HL-60 (cell line): ENCODE data around the gene TGFB3.

Experiments used
- DNase-seq, 2 experiments: peaks; one replicate each; pipeline ENCODE4 v3.0.0-alpha.2; 2010 to 2020; ENCODE audit warnings: low read depth in 1 of 2, low spot score in 1 of 2
- H3K27ac ChIP-seq: fragments of 250-450 bp; sonication (Bioruptor Pico); replicated peaks from 2 replicates; pipeline ENCODE4 v1.5.1; 2020; ENCODE audit warnings: mild to moderate bottlenecking, moderate library complexity
- H3K27me3 ChIP-seq: fragments of 250-450 bp; sonication (Bioruptor Pico); 2 replicates; pipeline ENCODE4 v1.5.1; 2021; ENCODE audit warnings: mild to moderate bottlenecking, moderate library complexity; ENCODE audit not compliant: insufficient read depth, poor library complexity, severe bottlenecking
- H3K4me3 ChIP-seq: replicated peaks from 2 replicates; pipeline ENCODE4 v1.5.1; 2011; ENCODE audit warnings: mild to moderate bottlenecking, control low read depth, low read length; ENCODE audit not compliant: insufficient read depth
- GABPA ChIP-seq: IDR thresholded peaks from 2 replicates; pipeline ENCODE4 v1.6.1; 2012; ENCODE audit warnings: low read depth
- POLR2AphosphoS5 ChIP-seq: IDR thresholded peaks from 2 replicates; pipeline ENCODE4 v1.6.1; 2012; ENCODE audit warnings: low read depth
- SPI1 ChIP-seq: IDR thresholded peaks from 2 replicates; pipeline ENCODE4 v1.6.1; 2012; ENCODE audit warnings: low read depth, mild to moderate bottlenecking, borderline replicate concordance
- TF ChIP-seq, protein P1 (sequence below): IDR thresholded peaks from 2 replicates; pipeline ENCODE4 v1.6.1; 2012; ENCODE audit warnings: low read depth; ENCODE audit not compliant: insufficient replicate concordance
- TF ChIP-seq, protein P2 (sequence below): IDR thresholded peaks from one replicate; pipeline ENCODE4 v1.5.1; 2011; ENCODE audit warnings: low read length, control low read depth, inconsistent platforms; ENCODE audit not compliant: insufficient read depth

The TGFB3 gene

DNA sequence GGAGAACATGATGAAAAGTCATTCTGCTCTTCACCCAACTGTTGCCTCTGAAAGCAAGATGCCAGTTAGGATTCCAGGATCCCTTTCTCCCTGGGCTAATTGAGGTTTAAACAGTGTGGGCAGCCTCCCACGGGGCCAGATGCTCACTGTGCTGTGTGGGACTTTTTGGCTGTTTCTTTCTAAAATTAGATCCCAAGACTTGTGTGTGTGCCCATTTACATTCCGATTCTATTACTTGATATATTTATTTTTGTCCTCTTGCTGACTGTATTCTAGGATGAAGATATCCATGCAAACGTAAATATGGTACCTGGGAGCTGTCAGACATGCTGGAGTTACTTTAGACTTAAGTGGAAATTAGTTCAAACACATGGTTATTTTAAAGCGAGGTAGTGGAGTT lies 10.0 kb upstream of the TGFB3 start:
- Histone ChIP-seq H3K4me3 (no peak overlapping the region), H3K27me3 (no peaks in the 10 kb centered on the region), H3K27ac (no peak overlapping the region)
- DNase-seq, result no peak
- TF ChIP-seq GABPA (no peak), SPI1 (no peak), POLR2AphosphoS5 (no peak)
- TF ChIP-seq, protein P1, sequence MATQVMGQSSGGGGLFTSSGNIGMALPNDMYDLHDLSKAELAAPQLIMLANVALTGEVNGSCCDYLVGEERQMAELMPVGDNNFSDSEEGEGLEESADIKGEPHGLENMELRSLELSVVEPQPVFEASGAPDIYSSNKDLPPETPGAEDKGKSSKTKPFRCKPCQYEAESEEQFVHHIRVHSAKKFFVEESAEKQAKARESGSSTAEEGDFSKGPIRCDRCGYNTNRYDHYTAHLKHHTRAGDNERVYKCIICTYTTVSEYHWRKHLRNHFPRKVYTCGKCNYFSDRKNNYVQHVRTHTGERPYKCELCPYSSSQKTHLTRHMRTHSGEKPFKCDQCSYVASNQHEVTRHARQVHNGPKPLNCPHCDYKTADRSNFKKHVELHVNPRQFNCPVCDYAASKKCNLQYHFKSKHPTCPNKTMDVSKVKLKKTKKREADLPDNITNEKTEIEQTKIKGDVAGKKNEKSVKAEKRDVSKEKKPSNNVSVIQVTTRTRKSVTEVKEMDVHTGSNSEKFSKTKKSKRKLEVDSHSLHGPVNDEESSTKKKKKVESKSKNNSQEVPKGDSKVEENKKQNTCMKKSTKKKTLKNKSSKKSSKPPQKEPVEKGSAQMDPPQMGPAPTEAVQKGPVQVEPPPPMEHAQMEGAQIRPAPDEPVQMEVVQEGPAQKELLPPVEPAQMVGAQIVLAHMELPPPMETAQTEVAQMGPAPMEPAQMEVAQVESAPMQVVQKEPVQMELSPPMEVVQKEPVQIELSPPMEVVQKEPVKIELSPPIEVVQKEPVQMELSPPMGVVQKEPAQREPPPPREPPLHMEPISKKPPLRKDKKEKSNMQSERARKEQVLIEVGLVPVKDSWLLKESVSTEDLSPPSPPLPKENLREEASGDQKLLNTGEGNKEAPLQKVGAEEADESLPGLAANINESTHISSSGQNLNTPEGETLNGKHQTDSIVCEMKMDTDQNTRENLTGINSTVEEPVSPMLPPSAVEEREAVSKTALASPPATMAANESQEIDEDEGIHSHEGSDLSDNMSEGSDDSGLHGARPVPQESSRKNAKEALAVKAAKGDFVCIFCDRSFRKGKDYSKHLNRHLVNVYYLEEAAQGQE, result no peak
- TF ChIP-seq, protein P2, sequence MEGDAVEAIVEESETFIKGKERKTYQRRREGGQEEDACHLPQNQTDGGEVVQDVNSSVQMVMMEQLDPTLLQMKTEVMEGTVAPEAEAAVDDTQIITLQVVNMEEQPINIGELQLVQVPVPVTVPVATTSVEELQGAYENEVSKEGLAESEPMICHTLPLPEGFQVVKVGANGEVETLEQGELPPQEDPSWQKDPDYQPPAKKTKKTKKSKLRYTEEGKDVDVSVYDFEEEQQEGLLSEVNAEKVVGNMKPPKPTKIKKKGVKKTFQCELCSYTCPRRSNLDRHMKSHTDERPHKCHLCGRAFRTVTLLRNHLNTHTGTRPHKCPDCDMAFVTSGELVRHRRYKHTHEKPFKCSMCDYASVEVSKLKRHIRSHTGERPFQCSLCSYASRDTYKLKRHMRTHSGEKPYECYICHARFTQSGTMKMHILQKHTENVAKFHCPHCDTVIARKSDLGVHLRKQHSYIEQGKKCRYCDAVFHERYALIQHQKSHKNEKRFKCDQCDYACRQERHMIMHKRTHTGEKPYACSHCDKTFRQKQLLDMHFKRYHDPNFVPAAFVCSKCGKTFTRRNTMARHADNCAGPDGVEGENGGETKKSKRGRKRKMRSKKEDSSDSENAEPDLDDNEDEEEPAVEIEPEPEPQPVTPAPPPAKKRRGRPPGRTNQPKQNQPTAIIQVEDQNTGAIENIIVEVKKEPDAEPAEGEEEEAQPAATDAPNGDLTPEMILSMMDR, result no peak

DNA sequence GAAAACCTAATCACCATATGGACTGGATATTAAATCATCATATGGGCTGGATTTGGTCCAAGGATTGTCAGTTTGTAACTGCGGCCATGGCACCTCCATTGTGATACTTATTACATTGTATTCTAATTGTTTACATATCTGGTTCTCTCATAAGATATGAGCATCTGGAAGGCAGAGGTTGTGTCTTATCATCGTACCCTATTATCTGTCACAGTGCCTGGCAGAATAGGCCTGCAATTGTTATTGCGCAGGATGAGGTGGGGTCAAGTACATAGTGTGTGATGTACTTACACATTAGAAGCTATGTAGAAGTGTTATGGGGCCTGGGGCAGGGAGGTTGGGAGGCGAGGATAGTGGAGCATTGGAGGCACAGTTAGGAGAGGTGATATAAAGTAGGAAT lies 8.5 kb upstream of the TGFB3 start:
- TF ChIP-seq POLR2AphosphoS5 (no peak), SPI1 (no peak), GABPA (no peak)
- TF ChIP-seq, protein P1, result no peak
- TF ChIP-seq, protein P2, result no peak
- Histone ChIP-seq H3K27ac (no peak overlapping the region), H3K4me3 (no peak overlapping the region), H3K27me3 (no peaks in the 10 kb centered on the region)
- DNase-seq, result no peak

DNA sequence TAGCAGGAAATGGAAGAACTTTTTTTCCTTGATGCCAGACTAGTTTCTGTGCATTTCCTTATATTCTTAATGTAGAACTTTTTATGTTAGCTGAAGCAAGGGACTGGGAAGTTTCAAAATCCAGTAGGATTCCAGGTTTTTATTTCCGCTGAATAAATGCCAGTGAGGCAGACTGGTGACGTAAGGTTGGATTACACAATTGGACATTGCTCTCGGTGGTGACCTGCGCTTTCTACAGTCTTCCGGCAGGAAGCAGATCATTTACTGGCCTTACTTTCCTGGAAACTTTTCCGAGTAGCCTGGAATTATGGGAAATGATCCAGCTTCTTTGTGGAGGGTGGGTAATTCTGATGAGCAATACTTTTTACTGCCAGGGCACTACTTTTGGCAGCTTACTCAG lies 7.3 kb upstream of the TGFB3 start:
- Histone ChIP-seq H3K27me3 (no peaks in the 10 kb centered on the region), H3K4me3 (no peak overlapping the region), H3K27ac (no peak overlapping the region)
- DNase-seq, result no peak
- TF ChIP-seq, protein P2, result no peak
- TF ChIP-seq, protein P1, result no peak
- TF ChIP-seq GABPA (no peak), SPI1 (no peak), POLR2AphosphoS5 (no peak)
